ENCODE measurements around the gene VAV3.
"Not testable (repeated sequence)": the region's sequence is repeated elsewhere in the genome, so short reads cannot be mapped to it uniquely, and the experiment has no call there.

Gene VAV3

GRCh38 chr1:107748531-107748930 lies 216.4 kb downstream of the VAV3 start:
- no peak for DNase-seq (ENCODE audit: low read depth in 3 of 3, low spot score in 1 of 3)

GRCh38 chr1:107741242-107741641 lies 223.7 kb downstream of the VAV3 start:
- no peak for DNase-seq (ENCODE audit: low read depth in 3 of 3, low spot score in 1 of 3)

GRCh38 chr1:107740579-107740978 lies 224.4 kb downstream of the VAV3 start:
- no peak for DNase-seq (ENCODE audit: low read depth in 3 of 3, low spot score in 1 of 3)

DNA sequence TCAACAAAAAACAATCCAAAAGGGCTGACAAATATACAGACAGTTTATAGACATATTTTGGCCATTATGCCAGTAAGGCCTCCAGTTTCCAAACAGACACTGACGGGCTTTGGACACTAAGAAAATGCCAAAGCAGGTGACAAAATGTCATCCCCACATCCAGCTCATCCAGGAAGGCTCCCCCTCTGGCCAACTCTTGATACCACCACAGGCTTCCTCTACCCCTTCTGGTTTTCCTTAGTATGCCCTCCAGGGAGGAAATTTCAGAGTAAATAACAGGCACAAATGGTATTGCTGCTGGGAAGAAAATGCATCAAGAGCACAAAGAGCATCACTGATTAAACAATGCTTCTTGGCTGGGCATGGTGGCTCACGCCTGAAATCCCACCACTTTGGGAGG lies 225.3 kb downstream of the VAV3 start:
- DNase-seq (ENCODE audit: low read depth in 3 of 3, low spot score in 1 of 3) = no peak

DNA sequence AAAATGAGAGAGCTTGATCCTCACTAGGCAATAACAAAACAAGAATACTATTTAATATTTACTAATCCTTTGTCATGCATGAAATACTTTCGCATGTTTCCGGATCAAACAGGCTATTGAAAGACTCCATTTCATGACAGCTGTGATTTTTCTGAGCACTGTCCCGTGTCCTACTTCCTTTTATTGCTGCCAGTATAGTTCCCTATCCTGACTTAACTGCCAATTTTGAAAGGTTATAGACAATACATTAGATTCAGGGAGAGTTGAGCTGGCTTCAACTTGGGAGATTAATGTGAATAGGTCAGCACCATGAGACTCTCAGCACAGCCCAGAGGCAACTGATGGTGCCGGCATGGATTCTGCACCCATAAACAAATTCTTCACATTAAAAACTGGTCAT lies 225.8 kb downstream of the VAV3 start:
- DNase-seq (ENCODE audit: low read depth in 3 of 3, low spot score in 1 of 3) = no peak

GRCh38 chr1:107733401-107733800 lies 231.6 kb downstream of the VAV3 start:
- not testable (repeated sequence) for DNase-seq (ENCODE audit: low read depth in 3 of 3, low spot score in 1 of 3)

DNA sequence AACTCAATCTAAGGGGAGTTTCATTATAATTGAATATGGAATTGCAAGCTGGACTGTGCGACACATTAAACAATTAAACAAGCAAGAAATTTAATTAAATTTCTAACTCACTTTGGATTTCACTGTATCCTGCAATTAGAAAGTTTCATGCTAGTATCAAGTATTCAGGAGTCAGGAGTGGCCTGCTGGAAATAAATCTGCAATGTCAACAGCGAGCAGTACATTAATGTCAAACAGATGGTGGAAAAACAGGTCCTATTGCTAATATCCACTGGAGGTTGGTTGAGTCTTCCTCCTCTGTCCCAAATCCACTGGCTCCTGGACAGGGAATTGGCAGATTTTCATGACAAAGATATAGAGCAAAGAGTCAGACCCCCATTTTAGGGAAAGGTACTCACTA lies 237.1 kb downstream of the VAV3 start:
- no peak for DNase-seq (ENCODE audit: low read depth in 3 of 3, low spot score in 1 of 3)

DNA sequence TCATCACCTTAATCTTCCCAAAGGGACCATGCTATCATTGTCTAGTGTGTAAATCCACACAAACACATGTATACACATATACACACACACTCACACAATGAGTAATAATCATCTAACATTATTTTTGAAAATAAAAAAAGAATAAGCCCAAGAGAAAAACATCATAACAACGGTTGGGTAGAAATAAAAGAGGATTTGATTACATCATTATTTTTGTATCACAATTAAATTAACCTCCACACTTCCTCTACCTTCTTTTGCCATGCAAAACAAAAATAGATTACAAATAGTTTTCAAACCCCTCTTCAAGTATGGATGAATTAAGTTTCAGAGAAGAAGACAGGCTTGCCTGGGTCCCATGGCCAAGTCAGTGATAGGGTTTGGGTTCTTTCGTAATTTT lies 238.1 kb downstream of the VAV3 start:
- DNase-seq (ENCODE audit: low read depth in 3 of 3, low spot score in 1 of 3) = no peak

GRCh38 chr1:107724648-107725047 lies 240.3 kb downstream of the VAV3 start:
- DNase-seq (ENCODE audit: low read depth in 3 of 3, low spot score in 1 of 3) = no peak

DNA sequence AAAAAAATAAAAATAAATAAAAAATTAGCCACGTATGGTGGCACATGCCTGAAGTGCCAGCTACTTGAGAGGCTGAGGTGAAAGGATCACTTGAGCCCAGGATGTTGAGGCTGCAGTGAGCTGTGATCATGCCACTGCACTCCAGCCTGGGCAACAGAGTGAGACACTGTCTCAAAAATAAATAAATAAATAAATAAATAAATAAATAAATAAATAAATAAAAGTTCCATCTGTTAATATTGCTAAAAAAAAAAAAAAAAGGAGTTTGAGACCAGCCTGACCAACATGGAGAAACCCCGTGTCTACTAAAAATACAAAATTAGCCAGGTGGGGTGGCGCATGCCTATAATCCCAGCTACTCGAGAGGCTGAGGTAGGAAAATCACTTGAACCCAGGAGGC lies 244.8 kb downstream of the VAV3 start:
- DNase-seq (ENCODE audit: low read depth in 3 of 3, low spot score in 1 of 3) = not testable (repeated sequence)

- no peak for DNase-seq (ENCODE audit: low read depth in 3 of 3, low spot score in 1 of 3)
Observed at GRCh38 chr1:107710005-107710404, 255.0 kb downstream of the VAV3 start.

DNA sequence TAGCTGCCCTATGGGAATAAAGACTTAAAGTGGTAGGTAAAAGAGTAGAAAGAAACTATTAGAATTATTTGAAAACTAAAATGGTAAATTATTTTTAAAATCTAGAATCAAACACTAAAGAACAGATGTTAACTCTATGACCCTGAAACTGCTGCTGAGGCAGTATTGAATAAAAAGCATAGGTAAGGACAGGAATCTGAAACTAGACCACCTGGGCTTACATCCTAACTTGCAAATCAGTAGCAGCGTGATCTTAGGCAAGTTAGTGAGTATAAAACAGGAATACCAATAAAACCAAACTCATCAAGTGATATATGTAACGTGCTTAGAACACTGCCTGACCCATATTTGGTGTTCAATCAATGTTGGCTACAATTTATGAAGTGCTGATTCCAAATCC lies 257.9 kb downstream of the VAV3 start:
- no peak for DNase-seq (ENCODE audit: low read depth in 3 of 3, low spot score in 1 of 3)

DNA sequence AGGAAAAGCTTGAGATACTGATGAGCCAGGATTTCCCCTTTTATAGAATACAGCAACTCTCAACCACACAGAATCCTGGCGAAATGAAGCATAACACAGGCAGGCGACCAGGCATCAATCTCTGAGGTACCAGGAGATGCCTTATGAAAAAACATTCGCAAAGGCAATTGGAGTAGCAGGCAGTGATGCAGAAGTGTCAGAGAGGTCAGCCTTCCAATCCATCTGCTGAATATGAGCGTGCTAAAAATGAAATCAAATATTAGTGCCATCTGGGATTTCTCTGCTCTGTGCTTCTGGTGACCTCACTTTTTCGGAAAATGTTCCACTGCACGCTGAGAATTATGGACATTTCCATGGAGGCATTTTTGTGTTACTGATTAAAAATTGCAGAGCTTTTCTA lies 258.8 kb downstream of the VAV3 start:
- no peak for DNase-seq (ENCODE audit: low read depth in 3 of 3, low spot score in 1 of 3)

- DNase-seq (ENCODE audit: low read depth in 3 of 3, low spot score in 1 of 3) = no peak
Observed at GRCh38 chr1:107704911-107705310, 260.1 kb downstream of the VAV3 start.

GRCh38 chr1:107702946-107703571 lies 261.9 kb downstream of the VAV3 start:
- DNase-seq (ENCODE audit: low read depth in 3 of 3, low spot score in 1 of 3) = no peak

GRCh38 chr1:107700651-107701050 lies 264.3 kb downstream of the VAV3 start:
- not testable (repeated sequence) for DNase-seq (ENCODE audit: low read depth in 3 of 3, low spot score in 1 of 3)

GRCh38 chr1:107698161-107698560 lies 266.8 kb downstream of the VAV3 start:
- DNase-seq (ENCODE audit: low read depth in 3 of 3, low spot score in 1 of 3) = no peak

DNA sequence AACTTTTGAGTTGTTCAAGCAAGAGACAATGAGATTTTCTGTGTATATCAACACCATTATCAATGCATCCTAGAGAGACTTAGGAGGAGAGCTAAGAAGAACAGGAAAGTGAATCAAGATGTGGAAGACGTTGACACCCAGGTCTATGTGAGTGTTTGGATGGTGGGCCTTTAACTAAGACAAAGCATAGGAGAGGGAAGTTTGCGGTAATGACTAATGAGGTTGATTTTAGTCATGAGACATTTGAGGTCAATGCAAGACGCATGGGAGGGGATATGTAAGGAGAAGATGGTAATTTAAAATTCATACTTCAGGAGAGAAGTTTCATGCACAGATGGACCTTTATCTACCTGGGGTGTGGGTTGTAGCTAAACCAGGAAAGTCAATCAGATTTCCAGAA lies 269.6 kb downstream of the VAV3 start:
- DNase-seq (ENCODE audit: low read depth in 3 of 3, low spot score in 1 of 3) = no peak

DNA sequence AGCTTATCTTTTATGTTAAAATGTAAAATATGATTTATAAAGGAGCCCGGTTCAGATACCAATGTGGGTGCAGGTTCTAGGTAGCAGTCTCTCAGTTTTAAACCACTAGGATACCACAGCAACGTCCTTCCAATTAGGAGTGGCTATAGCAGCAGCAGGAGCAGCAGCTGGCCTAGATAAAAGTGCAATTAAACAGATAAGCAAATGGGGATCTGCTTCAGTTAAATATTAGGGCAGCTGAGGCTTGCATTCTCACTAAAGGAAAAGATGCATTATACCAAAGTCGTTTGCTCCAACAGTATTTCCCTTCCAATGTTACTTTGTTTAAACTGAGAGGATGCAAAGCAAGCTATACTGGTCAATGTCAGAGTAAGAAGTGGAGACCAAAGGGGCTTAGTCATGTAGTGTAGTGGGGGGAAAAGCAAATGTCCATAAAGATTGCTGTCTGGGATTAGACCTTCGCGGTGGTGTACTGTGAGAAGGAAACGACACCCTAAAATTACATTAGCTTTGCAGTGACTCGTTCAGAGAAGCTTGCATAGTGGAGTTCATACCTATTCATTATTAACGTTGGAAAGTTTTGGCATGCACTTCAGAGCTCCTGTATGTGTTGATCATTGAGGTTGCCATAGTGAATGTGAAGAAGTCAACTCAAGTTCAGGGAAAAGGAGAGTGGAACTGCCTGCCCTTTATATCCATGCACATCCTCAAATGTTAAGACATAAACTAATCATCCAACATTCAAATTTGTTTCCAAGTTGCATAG lies 272.2 kb downstream of the VAV3 start:
- DNase-seq (ENCODE audit: low read depth in 3 of 3, low spot score in 1 of 3) = no peak

DNA sequence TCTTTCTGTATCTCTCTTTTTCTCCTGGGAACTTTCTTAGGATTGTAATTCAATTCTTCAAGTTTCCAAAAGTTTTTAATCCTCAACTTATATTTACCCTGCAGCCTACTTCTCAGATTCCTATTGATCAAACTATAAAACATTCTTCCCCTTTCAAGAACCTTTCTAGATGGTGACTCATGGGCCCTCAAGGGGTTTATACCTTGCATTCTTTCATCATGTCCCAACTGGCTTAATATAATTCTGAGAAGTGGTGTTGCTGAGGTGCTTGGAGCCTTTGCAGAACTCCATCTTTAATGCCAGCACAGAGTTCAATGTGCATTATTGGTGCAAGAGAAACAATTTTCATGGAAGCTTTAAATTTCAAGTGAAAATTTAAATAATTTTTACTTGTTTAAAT lies 273.4 kb downstream of the VAV3 start:
- DNase-seq (ENCODE audit: low read depth in 3 of 3, low spot score in 1 of 3) = no peak

DNA sequence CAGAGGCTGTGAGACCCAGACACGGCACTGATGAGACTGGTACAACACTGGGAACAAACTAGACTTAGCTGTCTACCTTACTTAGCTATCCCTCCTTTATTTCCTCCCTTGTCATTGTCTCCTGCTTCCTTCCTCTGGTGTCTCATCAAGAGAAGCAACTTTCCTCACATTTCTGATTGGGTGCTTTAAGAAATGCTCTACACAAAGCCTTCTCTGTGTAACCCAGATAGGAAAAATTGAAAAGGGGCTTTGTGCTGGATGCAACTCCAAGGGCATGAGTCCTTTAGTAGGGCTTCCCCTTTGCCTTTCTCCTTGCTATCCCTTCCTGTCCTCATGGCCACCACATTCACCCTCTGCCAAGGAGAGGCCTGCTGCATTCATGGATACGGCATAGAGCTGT lies 274.5 kb downstream of the VAV3 start:
- DNase-seq (ENCODE audit: low read depth in 3 of 3, low spot score in 1 of 3) = no peak

DNA sequence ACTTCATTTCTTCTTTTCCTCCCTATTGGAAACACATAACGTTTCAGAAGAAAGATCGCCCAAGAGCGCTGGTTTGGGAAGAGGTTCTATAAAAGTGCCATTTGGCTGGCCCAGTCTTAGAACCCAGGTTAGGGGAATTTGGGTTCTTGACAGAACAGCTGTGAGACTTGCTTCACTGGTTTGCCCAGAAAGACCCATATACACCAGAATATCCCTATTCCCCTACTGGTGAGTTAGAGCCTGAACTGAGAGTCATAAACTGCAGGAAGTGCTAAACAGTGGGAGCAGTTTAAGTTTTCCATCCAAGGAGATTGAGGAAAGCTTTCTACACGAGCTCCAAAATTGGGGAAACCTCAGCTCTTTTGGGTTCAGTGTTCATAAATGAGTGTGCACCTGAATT lies 275.2 kb downstream of the VAV3 start:
- no peak for DNase-seq (ENCODE audit: low read depth in 3 of 3, low spot score in 1 of 3)

DNA sequence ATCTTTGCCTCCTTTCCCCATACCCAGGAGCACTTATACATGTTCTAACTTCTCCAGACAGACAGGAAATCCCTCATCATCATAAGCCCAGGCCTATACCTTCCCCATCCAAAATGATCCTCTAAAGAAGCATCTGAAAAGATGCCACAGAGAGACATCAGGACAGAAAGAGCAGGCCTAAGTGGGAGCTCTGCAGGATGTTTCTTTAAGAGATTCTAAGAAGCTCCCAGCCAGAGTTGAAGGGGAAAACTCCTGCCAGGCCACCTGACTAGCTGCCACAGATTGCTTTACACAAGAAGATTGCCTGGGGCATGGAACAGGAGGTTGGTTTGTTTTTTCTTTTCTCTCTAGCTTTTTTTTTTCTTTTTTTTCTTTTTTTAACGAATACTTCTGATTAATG lies 275.8 kb downstream of the VAV3 start:
- no peak for DNase-seq (ENCODE audit: low read depth in 3 of 3, low spot score in 1 of 3)
